Mesendoderm (in vitro differentiated cells): ENCODE measurements around the gene ERCC8.

ENCODE experiments used
- DNase-seq: peaks from one replicate; pipeline ENCODE4 v3.0.0; 2013
- H2AK5ac ChIP-seq: 2 replicates; pipeline ENCODE4 v1.6.1; 2013; ENCODE audit warnings: low read length, inconsistent platforms
- H2BK120ac ChIP-seq: 2 replicates; pipeline ENCODE4 v1.6.1; 2013; ENCODE audit warnings: low read depth, mild to moderate bottlenecking, low read length, moderate library complexity, mixed read lengths
- H2BK15ac ChIP-seq: replicated peaks from 2 replicates; pipeline ENCODE4 v1.6.1; 2013; ENCODE audit warnings: low read depth, mild to moderate bottlenecking, moderate library complexity
- H2BK5ac ChIP-seq: 2 replicates; pipeline ENCODE4 v1.6.1; 2013; ENCODE audit warnings: low read length, inconsistent platforms
- H3K18ac ChIP-seq: 2 replicates; pipeline ENCODE4 v1.6.1; 2013; ENCODE audit warnings: mild to moderate bottlenecking, low read length, mixed read lengths
- H3K23ac ChIP-seq: one replicate; pipeline ENCODE4 v1.6.1; 2013; ENCODE audit warnings: low read length
- H3K27ac ChIP-seq: 2 replicates; pipeline ENCODE4 v1.5.1; 2013; ENCODE audit warnings: low read depth, mild to moderate bottlenecking, inconsistent platforms, low read length, moderate library complexity
- H3K27me3 ChIP-seq: 2 replicates; pipeline ENCODE4 v1.6.1; 2013; ENCODE audit warnings: low read length, control low read depth, mild to moderate bottlenecking, inconsistent platforms; ENCODE audit not compliant: insufficient read depth, poor library complexity
- H3K36me3 ChIP-seq: 2 replicates; pipeline ENCODE4 v1.6.1; 2013; ENCODE audit warnings: low read length, inconsistent platforms; ENCODE audit not compliant: control insufficient read depth, insufficient read depth
- H3K4ac ChIP-seq: one replicate; pipeline ENCODE4 v1.6.1; 2013; ENCODE audit warnings: low read depth, mild to moderate bottlenecking, low read length, moderate library complexity
- H3K4me1 ChIP-seq: 2 replicates; pipeline ENCODE4 v1.6.1; 2013; ENCODE audit warnings: low read depth, low read length, inconsistent platforms; ENCODE audit not compliant: control insufficient read depth
- H3K4me2 ChIP-seq: 2 replicates; pipeline ENCODE4 v1.6.1; 2013; ENCODE audit warnings: low read length
- H3K4me3 ChIP-seq: 2 replicates; pipeline ENCODE4 v1.5.1; 2013; ENCODE audit warnings: mild to moderate bottlenecking, low read length
- H3K56ac ChIP-seq: one replicate; pipeline ENCODE4 v1.6.1; 2013; ENCODE audit warnings: low read length
- H3K79me1 ChIP-seq: 2 replicates; pipeline ENCODE4 v1.6.1; 2013; ENCODE audit warnings: low read length, inconsistent platforms
- H3K79me2 ChIP-seq: 2 replicates; pipeline ENCODE4 v1.6.1; 2013; ENCODE audit warnings: mild to moderate bottlenecking, low read length; ENCODE audit not compliant: control insufficient read depth, insufficient read depth
- H3K9ac ChIP-seq: 2 replicates; pipeline ENCODE4 v1.6.1; 2013; ENCODE audit warnings: low read length, inconsistent platforms
- H4K5ac ChIP-seq: one replicate; pipeline ENCODE4 v1.6.1; 2013; ENCODE audit warnings: low read length
- H4K8ac ChIP-seq: one replicate; pipeline ENCODE4 v1.6.1; 2013; ENCODE audit warnings: low read depth, mild to moderate bottlenecking, control low read depth, low read length, moderate library complexity
- WGBS: extraction: QIAGEN DNeasy Blood & Tissue Kit; methylation state at CpG from one replicate; pipeline ENCODE4 v1.1.7; 2013; ENCODE audit warnings: low lambda C conversion rate, missing lambda C conversion rate; ENCODE audit not compliant: insufficient coverage; ENCODE audit errors: extremely low coverage; 5-methylcytosine and 5-hydroxymethylcytosine counted together

ERCC8 gene

DNA sequence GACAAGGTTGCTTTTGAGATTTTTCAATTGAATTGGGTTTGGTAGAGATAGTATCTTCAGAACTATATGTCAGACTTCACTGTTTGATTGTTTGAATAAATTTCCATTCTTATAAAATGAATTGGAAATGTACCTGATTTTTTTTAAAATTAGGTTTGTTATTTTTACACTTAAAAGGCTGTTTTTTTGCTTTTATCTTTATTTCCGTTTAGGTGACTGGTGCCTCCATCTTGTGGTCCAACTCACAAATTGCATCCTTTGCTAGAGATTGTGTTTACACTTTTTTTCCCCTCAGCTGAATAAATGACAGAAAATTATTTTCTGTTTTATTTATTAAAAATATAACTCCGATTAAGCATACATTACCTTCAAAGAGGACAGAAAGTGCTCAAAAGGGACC is 15.7 kb upstream of the ERCC8 start:
- peak; percentile 37 for DNase-seq
- no peak overlapping the region for H3K4me3 ChIP-seq
- no peaks in the 10 kb centered on the region for H3K27me3 ChIP-seq
- no peak overlapping the region for H3K18ac ChIP-seq
- H2BK120ac ChIP-seq: no peak overlapping the region
- no peak overlapping the region for H4K5ac ChIP-seq
- H3K56ac ChIP-seq: no peak overlapping the region
- H3K79me1 ChIP-seq: peaks cover 2% of the 10 kb centered on the region
- no peak overlapping the region for H3K4me2 ChIP-seq
- H3K9ac ChIP-seq: no peak overlapping the region
- WGBS: no CpG with 5 or more reads among the region's 2 CpGs
- H3K79me2 ChIP-seq: no peaks in the 10 kb centered on the region
- no peaks in the 10 kb centered on the region for H3K4me1 ChIP-seq
- H2BK15ac ChIP-seq: no peak overlapping the region
- H3K4ac ChIP-seq: no peak overlapping the region
- no peak overlapping the region for H3K23ac ChIP-seq
- no peak overlapping the region for H2AK5ac ChIP-seq
- H4K8ac ChIP-seq: no peak overlapping the region
- H3K27ac ChIP-seq: no peak overlapping the region
- no peaks in the 10 kb centered on the region for H3K36me3 ChIP-seq
- no peak overlapping the region for H2BK5ac ChIP-seq

DNA sequence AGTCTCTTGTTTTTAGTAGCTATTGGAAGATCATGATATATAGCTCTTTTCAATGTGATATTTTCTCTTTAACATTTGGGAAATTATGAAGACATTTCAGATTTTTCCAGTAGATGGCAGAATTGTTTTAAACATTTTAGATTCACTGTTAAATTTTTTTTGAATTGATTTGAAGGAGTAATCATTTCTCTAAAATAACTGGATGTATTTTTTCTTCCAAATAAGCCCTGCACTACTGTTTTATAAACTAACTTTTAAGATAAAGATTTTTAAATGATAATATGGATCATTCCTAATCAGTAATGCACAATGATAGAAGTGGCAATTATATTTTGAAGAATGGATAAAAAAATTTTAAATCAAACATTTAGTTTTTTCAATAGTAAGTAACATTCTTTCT is 14.3 kb upstream of the ERCC8 start:
- H3K4me2 ChIP-seq: no peak overlapping the region
- H3K79me1 ChIP-seq: no peaks in the 10 kb centered on the region
- H4K8ac ChIP-seq: no peak overlapping the region
- H3K9ac ChIP-seq: no peak overlapping the region
- no peak overlapping the region for H3K4ac ChIP-seq
- no peak overlapping the region for H2BK15ac ChIP-seq
- no peak overlapping the region for H3K23ac ChIP-seq
- H3K4me3 ChIP-seq: no peak overlapping the region
- no peak overlapping the region for H2BK5ac ChIP-seq
- no peak overlapping the region for H2AK5ac ChIP-seq
- H3K4me1 ChIP-seq: no peaks in the 10 kb centered on the region
- no peak overlapping the region for H3K56ac ChIP-seq
- no peak overlapping the region for H3K18ac ChIP-seq
- no peak overlapping the region for H4K5ac ChIP-seq
- H3K36me3 ChIP-seq: no peaks in the 10 kb centered on the region
- no peaks in the 10 kb centered on the region for H3K27me3 ChIP-seq
- H2BK120ac ChIP-seq: no peak overlapping the region
- no peak overlapping the region for H3K27ac ChIP-seq
- no peak for DNase-seq
- H3K79me2 ChIP-seq: no peaks in the 10 kb centered on the region

DNA sequence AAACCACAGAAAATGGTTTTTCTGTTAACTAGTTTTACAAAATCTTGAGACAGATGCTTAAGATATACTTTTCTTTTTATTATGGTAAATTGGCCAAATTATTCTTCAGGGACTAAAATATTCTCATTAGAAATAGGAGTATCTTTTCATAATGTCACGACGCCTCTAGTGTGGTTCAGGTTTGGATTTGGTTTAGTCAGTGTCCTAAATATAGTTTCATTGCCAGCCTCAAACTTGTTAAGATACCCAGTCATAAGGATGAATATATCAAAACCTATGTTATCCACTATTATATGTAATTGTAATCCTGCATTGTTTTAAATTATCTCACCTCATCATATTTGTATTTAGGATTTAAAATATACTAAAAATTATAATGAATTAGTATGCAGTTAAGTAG is 13.8 kb upstream of the ERCC8 start:
- H2BK120ac ChIP-seq: no peak overlapping the region
- H3K23ac ChIP-seq: no peak overlapping the region
- H4K5ac ChIP-seq: no peak overlapping the region
- no peak overlapping the region for H3K4ac ChIP-seq
- DNase-seq: no peak
- no peaks in the 10 kb centered on the region for H3K4me1 ChIP-seq
- H3K79me1 ChIP-seq: no peaks in the 10 kb centered on the region
- H3K9ac ChIP-seq: no peak overlapping the region
- H3K56ac ChIP-seq: no peak overlapping the region
- WGBS: no CpG with 5 or more reads among the region's 2 CpGs
- H3K36me3 ChIP-seq: no peaks in the 10 kb centered on the region
- no peak overlapping the region for H2AK5ac ChIP-seq
- H3K4me3 ChIP-seq: no peak overlapping the region
- H2BK15ac ChIP-seq: no peak overlapping the region
- H2BK5ac ChIP-seq: no peak overlapping the region
- no peak overlapping the region for H3K4me2 ChIP-seq
- H3K79me2 ChIP-seq: no peaks in the 10 kb centered on the region
- H4K8ac ChIP-seq: no peak overlapping the region
- H3K18ac ChIP-seq: no peak overlapping the region
- no peaks in the 10 kb centered on the region for H3K27me3 ChIP-seq
- no peak overlapping the region for H3K27ac ChIP-seq

DNA sequence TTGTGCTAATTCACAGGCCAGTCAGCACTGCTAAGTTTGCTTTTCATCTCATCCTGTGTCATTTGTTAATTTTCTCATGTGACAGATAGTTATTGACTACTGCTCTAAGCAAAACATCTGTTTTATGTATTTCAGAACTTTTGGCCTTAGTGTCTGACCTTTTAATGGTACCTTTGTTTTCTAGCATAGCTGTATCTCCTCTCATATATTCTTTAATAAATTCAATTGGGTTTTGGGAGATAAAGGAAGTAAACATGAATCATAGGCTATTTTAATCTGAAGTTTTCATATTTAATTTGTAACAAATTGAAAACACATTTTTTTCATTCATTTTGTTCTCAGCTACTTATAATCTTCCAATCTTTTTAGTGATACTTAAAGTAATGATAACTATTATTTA is 13.2 kb upstream of the ERCC8 start:
- no peak overlapping the region for H3K27ac ChIP-seq
- no peak overlapping the region for H3K23ac ChIP-seq
- no peak overlapping the region for H2BK120ac ChIP-seq
- H3K4me2 ChIP-seq: no peak overlapping the region
- no peaks in the 10 kb centered on the region for H3K27me3 ChIP-seq
- H3K36me3 ChIP-seq: no peaks in the 10 kb centered on the region
- H3K56ac ChIP-seq: no peak overlapping the region
- DNase-seq: no peak
- no peak overlapping the region for H2AK5ac ChIP-seq
- no peaks in the 10 kb centered on the region for H3K79me2 ChIP-seq
- H4K8ac ChIP-seq: no peak overlapping the region
- no peak overlapping the region for H3K9ac ChIP-seq
- no peak overlapping the region for H4K5ac ChIP-seq
- no peak overlapping the region for H3K18ac ChIP-seq
- H3K4me3 ChIP-seq: no peak overlapping the region
- H3K79me1 ChIP-seq: no peaks in the 10 kb centered on the region
- H2BK5ac ChIP-seq: no peak overlapping the region
- no peak overlapping the region for H3K4ac ChIP-seq
- no peaks in the 10 kb centered on the region for H3K4me1 ChIP-seq
- H2BK15ac ChIP-seq: no peak overlapping the region

DNA sequence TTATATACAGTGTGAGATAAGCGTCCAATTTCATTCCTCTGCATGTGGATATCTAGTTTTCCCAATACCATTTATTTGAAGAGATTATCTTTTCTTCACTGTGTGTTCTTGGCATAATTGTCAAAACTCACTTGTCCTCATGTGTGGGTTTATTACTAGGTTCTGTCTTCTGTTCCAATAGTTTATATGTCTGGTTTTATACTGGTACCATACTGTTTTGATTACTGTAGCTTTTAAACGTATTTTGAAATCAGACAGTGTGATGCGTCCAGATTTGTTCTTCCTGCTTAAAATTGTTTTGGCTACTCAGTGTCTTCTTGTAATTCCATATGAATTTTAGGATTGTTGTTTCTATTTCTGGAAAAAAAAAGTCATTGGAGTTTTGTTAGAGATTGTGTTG is 10.4 kb upstream of the ERCC8 start:
- Histone ChIP-seq H3K79me1 (no peaks in the 10 kb centered on the region), H3K23ac (no peak overlapping the region), H3K4me2 (no peak overlapping the region), H3K18ac (no peak overlapping the region), H3K27ac (no peak overlapping the region), H3K79me2 (no peaks in the 10 kb centered on the region), H2BK5ac (no peak overlapping the region), H4K5ac (no peak overlapping the region), H3K36me3 (no peaks in the 10 kb centered on the region), H3K4ac (no peak overlapping the region), H2AK5ac (no peak overlapping the region), H2BK120ac (no peak overlapping the region), H3K9ac (no peak overlapping the region), H4K8ac (no peak overlapping the region), H3K4me3 (no peak overlapping the region), H3K27me3 (no peaks in the 10 kb centered on the region), H2BK15ac (no peak overlapping the region), H3K4me1 (no peaks in the 10 kb centered on the region), H3K56ac (no peak overlapping the region)
- WGBS: no CpG with 5 or more reads among the region's 3 CpGs
- no peak for DNase-seq

DNA sequence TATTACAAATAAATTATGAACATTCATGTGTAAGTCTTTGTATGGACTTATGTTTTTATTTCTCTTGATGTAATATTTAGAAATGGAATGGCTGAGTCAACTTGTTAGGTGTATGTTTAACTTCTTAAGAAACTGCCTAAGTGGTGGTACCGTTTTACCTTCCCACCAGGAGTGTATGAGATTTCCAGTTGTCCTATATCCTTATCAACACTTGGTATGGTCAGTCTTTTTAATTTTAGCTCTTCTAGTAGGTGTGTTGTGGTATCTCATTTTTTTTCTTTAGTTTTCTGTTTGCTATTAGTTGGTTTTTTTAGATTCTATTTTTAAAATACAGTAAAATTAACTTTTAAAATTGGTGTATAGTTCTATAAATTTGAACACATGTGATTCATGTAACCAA is 3.9 kb upstream of the ERCC8 start:
- H3K18ac ChIP-seq: no peak overlapping the region
- no peak overlapping the region for H3K4me3 ChIP-seq
- H3K9ac ChIP-seq: no peak overlapping the region
- no peak overlapping the region for H3K23ac ChIP-seq
- H3K4me2 ChIP-seq: no peak overlapping the region
- no peak overlapping the region for H4K5ac ChIP-seq
- H3K56ac ChIP-seq: no peak overlapping the region
- H2BK5ac ChIP-seq: no peak overlapping the region
- H3K36me3 ChIP-seq: no peaks in the 10 kb centered on the region
- WGBS: no CpG with 5 or more reads among the region's 1 CpG
- H3K27ac ChIP-seq: no peak overlapping the region
- H3K79me2 ChIP-seq: peaks cover 5% of the 10 kb centered on the region
- no peak overlapping the region for H2BK120ac ChIP-seq
- H3K4ac ChIP-seq: no peak overlapping the region
- no peak overlapping the region for H2BK15ac ChIP-seq
- peaks cover 3% of the 10 kb centered on the region for H3K4me1 ChIP-seq
- no peak for DNase-seq
- no peaks in the 10 kb centered on the region for H3K27me3 ChIP-seq
- H4K8ac ChIP-seq: no peak overlapping the region
- H3K79me1 ChIP-seq: peaks cover 3% of the 10 kb centered on the region
- no peak overlapping the region for H2AK5ac ChIP-seq
